HepG2 (cell line): ENCODE measurements around the gene NCOA4. TPM values are rescaled to one million over a fixed set of nuclear protein-coding genes. Genes with fewer than 3 reads are reported as not detected.

Experiments used
- BCL6 ChIP-seq: IDR thresholded peaks from 2 replicates; pipeline ENCODE4 v1.6.1; 2016; ENCODE audit warnings: missing genetic modification reagents, missing compliant biosample characterization
- CENPT ChIP-seq: sonication (generic); formaldehyde crosslinking; IDR thresholded peaks from 2 replicates; pipeline ENCODE4 v1.8.0; 2022; ENCODE audit warnings: low read depth, mild to moderate bottlenecking, moderate library complexity, missing genetic modification reagents
- EED ChIP-seq: sonication (generic); formaldehyde crosslinking; IDR thresholded peaks from 2 replicates; pipeline ENCODE4 v1.5.0; 2020; ENCODE audit warnings: mild to moderate bottlenecking, missing genetic modification reagents
- ERF ChIP-seq: IDR thresholded peaks from 2 replicates; pipeline ENCODE4 v1.6.1; 2018; ENCODE audit warnings: missing biosample characterization, missing genetic modification reagents
- FOXA1 ChIP-seq, 2 experiments: fragments of 450-650 bp in 1 of 2; sonication (generic) in 1 of 2; formaldehyde crosslinking in 1 of 2; IDR thresholded peaks; 2 replicates each; pipeline versions ENCODE4 v1.4.0 to v1.6.1; 2016 to 2020; ENCODE audit warnings: missing genetic modification reagents in 1 of 2
- HNF4G ChIP-seq, 2 experiments: sonication (generic) in 1 of 2; formaldehyde crosslinking in 1 of 2; IDR thresholded peaks; 2 replicates each; pipeline versions ENCODE4 v1.4.0 to v1.6.1; 2011 to 2020; ENCODE audit warnings: borderline replicate concordance in 2 of 2, low read depth in 2 of 2, mild to moderate bottlenecking in 2 of 2, low read length in 1 of 2, missing genetic modification reagents in 1 of 2, moderate library complexity in 1 of 2
- KAT2B ChIP-seq: fragments of 150-350 bp; IDR thresholded peaks from 2 replicates; pipeline ENCODE4 v1.6.1; 2014; ENCODE audit warnings: low read depth, low read length, borderline replicate concordance
- KDM5A ChIP-seq: fragments of 200-600 bp; sonication (generic); IDR thresholded peaks from 2 replicates; pipeline ENCODE4 v1.7.0; 2018; ENCODE audit warnings: antibody characterized with exemption, mild to moderate bottlenecking, low read length, borderline replicate concordance
- MEIS1 ChIP-seq: sonication (generic); formaldehyde crosslinking; IDR thresholded peaks from 2 replicates; pipeline ENCODE4 v1.9.0; 2021; ENCODE audit warnings: mild to moderate bottlenecking, missing genetic modification reagents, moderate library complexity, borderline replicate concordance
- NFIC ChIP-seq: IDR thresholded peaks from 2 replicates; pipeline ENCODE4 v1.6.1; 2012; ENCODE audit warnings: mild to moderate bottlenecking, low read length, inconsistent platforms
- NR1H2 ChIP-seq: sonication (generic); formaldehyde crosslinking; IDR thresholded peaks from 2 replicates; pipeline ENCODE4 v1.8.1; 2022; ENCODE audit warnings: low read depth, missing genetic modification reagents, borderline replicate concordance
- PAX8 ChIP-seq: sonication (generic); formaldehyde crosslinking; IDR thresholded peaks from 2 replicates; pipeline ENCODE4 v1.8.0; 2022; ENCODE audit warnings: mild to moderate bottlenecking, missing genetic modification reagents, borderline replicate concordance
- PTBP1 ChIP-seq: fragments of 200-400 bp; formaldehyde crosslinking; IDR thresholded peaks from 2 replicates; pipeline ENCODE4 v1.6.1; 2018; ENCODE audit warnings: low read length, low read depth; ENCODE audit not compliant: poor library complexity, severe bottlenecking
- SAFB2 ChIP-seq: sonication (generic); formaldehyde crosslinking; IDR thresholded peaks from 2 replicates; pipeline ENCODE4 v1.5.1; 2020; ENCODE audit warnings: missing genetic modification reagents, low read depth, mild to moderate bottlenecking, borderline replicate concordance
- SMC3 ChIP-seq: IDR thresholded peaks from 2 replicates; pipeline ENCODE4 v1.6.1; 2011; ENCODE audit warnings: low read length, improper control_type of control experiment
- SOX5 ChIP-seq: IDR thresholded peaks from 2 replicates; pipeline ENCODE4 v1.6.1; 2016; ENCODE audit warnings: borderline replicate concordance
- SRSF9 ChIP-seq: fragments of 200-400 bp; formaldehyde crosslinking; IDR thresholded peaks from 2 replicates; pipeline ENCODE4 v1.6.1; 2018; ENCODE audit warnings: borderline replicate concordance, mild to moderate bottlenecking, low read depth, low read length; ENCODE audit not compliant: insufficient read depth, poor library complexity, severe bottlenecking
- TAF15 ChIP-seq: fragments of 200-400 bp; formaldehyde crosslinking; IDR thresholded peaks from one replicate; pipeline ENCODE4 v1.6.1; 2018; ENCODE audit warnings: mild to moderate bottlenecking, low read depth, low read length; ENCODE audit not compliant: poor library complexity, severe bottlenecking
- ZNF329 ChIP-seq: sonication (generic); formaldehyde crosslinking; IDR thresholded peaks from 2 replicates; pipeline ENCODE4 v1.9.0; 2021; ENCODE audit warnings: low read depth, mild to moderate bottlenecking, missing genetic modification reagents
- ZNF570 ChIP-seq: sonication (generic); formaldehyde crosslinking; IDR thresholded peaks from 2 replicates; pipeline ENCODE4 v1.4.0; 2020; ENCODE audit warnings: mild to moderate bottlenecking, missing genetic modification reagents, borderline replicate concordance
- ZNF724P ChIP-seq: sonication (generic); formaldehyde crosslinking; IDR thresholded peaks from 2 replicates; pipeline ENCODE4 v1.8.0; 2022; ENCODE audit warnings: missing genetic modification reagents, borderline replicate concordance
- polyA plus RNA-seq, 8 experiments: library from polyadenylated mRNA; depleted of rRNA in 3 of 8; stranded (reverse) in 7 of 8; unstranded in 1 of 8; fragments of >200 nt; fragmentation: Illumina TruSeq in 4 of 8; extraction: Trizol in 4 of 8; gene quantifications; 2 replicates each; pipeline versions ENCODE4 v1.2.1 to v1.2.3, GENCODE V29; 2011 to 2016; ENCODE audit warnings: low read depth in 4 of 8, missing spikeins in 1 of 8, mixed read lengths in 1 of 8; ENCODE audit not compliant: insufficient read depth in 1 of 8
- total RNA-seq, 5 experiments: library from RNA; depleted of rRNA; stranded (reverse); fragments of >200 nt; fragmentation: Illumina TruSeq; extraction: Trizol; gene quantifications; 2 replicates each; pipeline ENCODE4 v1.2.3, GENCODE V29; 2016; ENCODE audit warnings: low read depth in 1 of 5
- TF ChIP-seq, protein P1 (sequence below): sonication (generic); formaldehyde crosslinking; IDR thresholded peaks from 2 replicates; pipeline ENCODE4 v1.5.0; 2020; ENCODE audit warnings: mild to moderate bottlenecking, low read depth, missing genetic modification reagents, borderline replicate concordance
- TF ChIP-seq, protein P2 (sequence below): sonication (generic); formaldehyde crosslinking; IDR thresholded peaks from 2 replicates; pipeline ENCODE4 v1.4.0; 2020; ENCODE audit warnings: missing genetic modification reagents
- TF ChIP-seq, protein P3 (sequence below): fragments of 450-650 bp; IDR thresholded peaks from 2 replicates; pipeline ENCODE4 v1.6.1; 2017

The NCOA4 gene
- total and polyA plus RNA-seq, 2 of the 13 experiments (the other 11 are each of a cell fraction or from before 2014, with no cell fraction given) = 306 to 400 TPM

DNA sequence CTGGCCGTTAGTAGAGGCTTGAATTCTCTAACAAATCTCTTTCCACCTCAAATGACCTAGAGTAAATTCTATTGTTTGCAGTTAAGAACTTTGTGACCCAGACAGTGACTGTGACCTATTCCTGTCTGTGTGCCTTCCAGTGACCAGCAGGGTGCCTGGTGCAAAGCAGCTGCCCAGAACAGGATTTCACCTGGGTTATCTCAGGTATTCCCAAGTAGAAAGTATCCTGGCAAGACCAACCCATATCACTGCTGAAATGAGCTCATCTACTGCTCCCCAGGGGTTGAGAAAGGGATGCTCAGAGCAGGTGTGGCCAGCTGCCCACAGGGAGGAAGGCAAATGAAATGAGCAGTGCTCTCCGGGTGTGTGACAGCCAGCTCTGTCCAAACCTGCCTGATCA, 17.7 kb upstream of the NCOA4 start (continued):
- TF ChIP-seq KDM5A = no peak
- TF ChIP-seq, protein P1, sequence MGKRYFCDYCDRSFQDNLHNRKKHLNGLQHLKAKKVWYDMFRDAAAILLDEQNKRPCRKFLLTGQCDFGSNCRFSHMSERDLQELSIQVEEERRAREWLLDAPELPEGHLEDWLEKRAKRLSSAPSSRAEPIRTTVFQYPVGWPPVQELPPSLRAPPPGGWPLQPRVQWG = no peak
- no peak for TF ChIP-seq SRSF9
- TF ChIP-seq, protein P2, sequence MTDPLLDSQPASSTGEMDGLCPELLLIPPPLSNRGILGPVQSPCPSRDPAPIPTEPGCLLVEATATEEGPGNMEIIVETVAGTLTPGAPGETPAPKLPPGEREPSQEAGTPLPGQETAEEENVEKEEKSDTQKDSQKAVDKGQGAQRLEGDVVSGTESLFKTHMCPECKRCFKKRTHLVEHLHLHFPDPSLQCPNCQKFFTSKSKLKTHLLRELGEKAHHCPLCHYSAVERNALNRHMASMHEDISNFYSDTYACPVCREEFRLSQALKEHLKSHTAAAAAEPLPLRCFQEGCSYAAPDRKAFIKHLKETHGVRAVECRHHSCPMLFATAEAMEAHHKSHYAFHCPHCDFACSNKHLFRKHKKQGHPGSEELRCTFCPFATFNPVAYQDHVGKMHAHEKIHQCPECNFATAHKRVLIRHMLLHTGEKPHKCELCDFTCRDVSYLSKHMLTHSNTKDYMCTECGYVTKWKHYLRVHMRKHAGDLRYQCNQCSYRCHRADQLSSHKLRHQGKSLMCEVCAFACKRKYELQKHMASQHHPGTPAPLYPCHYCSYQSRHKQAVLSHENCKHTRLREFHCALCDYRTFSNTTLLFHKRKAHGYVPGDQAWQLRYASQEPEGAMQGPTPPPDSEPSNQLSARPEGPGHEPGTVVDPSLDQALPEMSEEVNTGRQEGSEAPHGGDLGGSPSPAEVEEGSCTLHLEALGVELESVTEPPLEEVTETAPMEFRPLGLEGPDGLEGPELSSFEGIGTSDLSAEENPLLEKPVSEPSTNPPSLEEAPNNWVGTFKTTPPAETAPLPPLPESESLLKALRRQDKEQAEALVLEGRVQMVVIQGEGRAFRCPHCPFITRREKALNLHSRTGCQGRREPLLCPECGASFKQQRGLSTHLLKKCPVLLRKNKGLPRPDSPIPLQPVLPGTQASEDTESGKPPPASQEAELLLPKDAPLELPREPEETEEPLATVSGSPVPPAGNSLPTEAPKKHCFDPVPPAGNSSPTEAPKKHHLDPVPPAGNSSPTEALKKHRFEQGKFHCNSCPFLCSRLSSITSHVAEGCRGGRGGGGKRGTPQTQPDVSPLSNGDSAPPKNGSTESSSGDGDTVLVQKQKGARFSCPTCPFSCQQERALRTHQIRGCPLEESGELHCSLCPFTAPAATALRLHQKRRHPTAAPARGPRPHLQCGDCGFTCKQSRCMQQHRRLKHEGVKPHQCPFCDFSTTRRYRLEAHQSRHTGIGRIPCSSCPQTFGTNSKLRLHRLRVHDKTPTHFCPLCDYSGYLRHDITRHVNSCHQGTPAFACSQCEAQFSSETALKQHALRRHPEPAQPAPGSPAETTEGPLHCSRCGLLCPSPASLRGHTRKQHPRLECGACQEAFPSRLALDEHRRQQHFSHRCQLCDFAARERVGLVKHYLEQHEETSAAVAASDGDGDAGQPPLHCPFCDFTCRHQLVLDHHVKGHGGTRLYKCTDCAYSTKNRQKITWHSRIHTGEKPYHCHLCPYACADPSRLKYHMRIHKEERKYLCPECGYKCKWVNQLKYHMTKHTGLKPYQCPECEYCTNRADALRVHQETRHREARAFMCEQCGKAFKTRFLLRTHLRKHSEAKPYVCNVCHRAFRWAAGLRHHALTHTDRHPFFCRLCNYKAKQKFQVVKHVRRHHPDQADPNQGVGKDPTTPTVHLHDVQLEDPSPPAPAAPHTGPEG (CRISPR knock-in tag) = no peak
- TF ChIP-seq FOXA1 (IDR thresholded peaks at IDR 0.05) = no peak
- no peak for TF ChIP-seq FOXA1 (CRISPR knock-in tag; IDR thresholded peaks at IDR 0.05)
- no peak for TF ChIP-seq CENPT (CRISPR knock-in tag)
- no peak for TF ChIP-seq PTBP1
- TF ChIP-seq ZNF570 = no peak
- TF ChIP-seq ZNF329 (CRISPR knock-in tag) = no peak
- TF ChIP-seq PAX8 = no peak
- no peak for TF ChIP-seq NR1H2 (CRISPR knock-in tag)
- TF ChIP-seq ERF (CRISPR knock-in tag) = no peak
- no peak for TF ChIP-seq KAT2B
- peak; percentile 81 for TF ChIP-seq SOX5 (CRISPR knock-in tag)
- no peak for TF ChIP-seq TAF15
- no peak for TF ChIP-seq MEIS1
- TF ChIP-seq SMC3 = 0 out of 2 replicates have a peak, but pooled peaks have one; percentile 6
- no peak for TF ChIP-seq HNF4G (IDR thresholded peaks at IDR 0.05; ENCODE audit: borderline replicate concordance, low read depth, low read length)
- no peak for TF ChIP-seq HNF4G (CRISPR knock-in tag; IDR thresholded peaks at IDR 0.05; ENCODE audit: borderline replicate concordance, low read depth)
- TF ChIP-seq BCL6 (CRISPR knock-in tag) = peak; percentile 84
- no peak for TF ChIP-seq SAFB2 (CRISPR knock-in tag)
- TF ChIP-seq, protein P3, sequence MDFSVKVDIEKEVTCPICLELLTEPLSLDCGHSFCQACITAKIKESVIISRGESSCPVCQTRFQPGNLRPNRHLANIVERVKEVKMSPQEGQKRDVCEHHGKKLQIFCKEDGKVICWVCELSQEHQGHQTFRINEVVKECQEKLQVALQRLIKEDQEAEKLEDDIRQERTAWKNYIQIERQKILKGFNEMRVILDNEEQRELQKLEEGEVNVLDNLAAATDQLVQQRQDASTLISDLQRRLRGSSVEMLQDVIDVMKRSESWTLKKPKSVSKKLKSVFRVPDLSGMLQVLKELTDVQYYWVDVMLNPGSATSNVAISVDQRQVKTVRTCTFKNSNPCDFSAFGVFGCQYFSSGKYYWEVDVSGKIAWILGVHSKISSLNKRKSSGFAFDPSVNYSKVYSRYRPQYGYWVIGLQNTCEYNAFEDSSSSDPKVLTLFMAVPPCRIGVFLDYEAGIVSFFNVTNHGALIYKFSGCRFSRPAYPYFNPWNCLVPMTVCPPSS = no peak
- TF ChIP-seq NFIC = no peak
- no peak for TF ChIP-seq ZNF724P (CRISPR knock-in tag)
- TF ChIP-seq EED (CRISPR knock-in tag) = no peak
